Activated CD4-positive, alpha-beta memory T cell treated with anti-CD3 and anti-CD28 coated beads, Interleukin-2, amount 10 ng/mL, durations not matched to agents 7 days and 5 days (primary cell): ENCODE data around the gene PAK6. TPM values are rescaled to one million over a fixed set of nuclear protein-coding genes. Genes with fewer than 3 reads are reported as not detected.

Source experiments
- CTCF ChIA-PET: fragments of 350-600 bp; sonication (Branson Sonifier 250); formaldehyde crosslinking; loops from one replicate; lab custom pipeline; 2021; ENCODE audit warnings: antibody characterized with exemption, inconsistent platforms; lab: Charles Lee
- POLR2A ChIA-PET: fragments of 350-600 bp; sonication (Branson Sonifier 250); formaldehyde crosslinking; loops from one replicate; lab custom pipeline; 2021; ENCODE audit warnings: antibody characterized with exemption; lab: Charles Lee
- DNase-seq: peaks from one replicate; pipeline ENCODE4 v3.0.0-alpha.2; 2020
- H3K27ac Mint-ChIP-seq: one replicate; pipeline ENCODE4 v1.8.0; 2021; ENCODE audit warnings: mild to moderate bottlenecking, mixed read lengths
- H3K27me3 Mint-ChIP-seq: one replicate; pipeline ENCODE4 v1.8.0; 2021; ENCODE audit warnings: mixed read lengths
- H3K36me3 Mint-ChIP-seq: one replicate; pipeline ENCODE4 v1.8.0; 2021; ENCODE audit warnings: low read depth, mixed read lengths
- H3K4me1 Mint-ChIP-seq: one replicate; pipeline ENCODE4 v1.8.0; 2021; ENCODE audit warnings: mixed read lengths
- H3K4me3 Mint-ChIP-seq: one replicate; pipeline ENCODE4 v1.8.0; 2021; ENCODE audit warnings: mild to moderate bottlenecking, mixed read lengths
- H3K9me3 Mint-ChIP-seq: one replicate; pipeline ENCODE4 v1.8.0; 2021; ENCODE audit warnings: mixed read lengths
- total RNA-seq, 2 experiments: library from RNA; stranded (reverse); gene quantifications; one replicate each; pipeline ENCODE4 v1.2.3, GENCODE V29; 2021

PAK6 gene
- under 1 TPM; 0.20 to 0.65 TPM for total RNA-seq

GRCh38 chr15:40238532-40239403, at the start of gene PAK6:
TSS of gene PAK6 (plus strand) at chr15:40239063. CDS start at chr15:40264786, 25,723 bp downstream.
- Mint-ChIP-seq H3K27me3 (peaks cover 21% of the 10 kb centered on the region), H3K36me3 (no peaks in the 10 kb centered on the region), H3K4me3 (no peak within 1 kb of the TSS), H3K4me1 (peaks cover 11% of the 10 kb centered on the region), H3K9me3 (no peaks in the 10 kb centered on the region), H3K27ac (no peak within 1 kb of the TSS)
- ChIA-PET POLR2A (interaction anchor here (0.8 to 1.6 kb wide), 4 partner anchors 8 to 16 kb away, joined by 3 to 6 read pairs (median 4); no protein-coding TSS in a partner anchor), CTCF (interaction anchor here (0.7 to 2.0 kb wide), 4 partner anchors 21 to 99 kb away, joined by 3 to 10 read pairs (median 8); no protein-coding TSS in a partner anchor)
- no peak for DNase-seq

GRCh38 chr15:40190591-40190990, 48.3 kb upstream of the PAK6 start:
- H3K4me1 Mint-ChIP-seq, result peaks cover 6% of the 10 kb centered on the region
- H3K9me3 Mint-ChIP-seq, result no peaks in the 10 kb centered on the region
- H3K27me3 Mint-ChIP-seq, result no peaks in the 10 kb centered on the region
- no peak overlapping the region for H3K4me3 Mint-ChIP-seq
- DNase-seq, result no peak
- H3K27ac Mint-ChIP-seq, result no peak overlapping the region
- ChIA-PET POLR2A (interaction anchor here (0.6 to 1.4 kb wide), 2 partner anchors 29 to 39 kb away, joined by 3 to 4 read pairs; partner anchors contain the start of gene BUB1B), CTCF (interaction anchor here (1.1 kb wide), 1 partner anchor 27 kb away, joined by 3 read pairs; no protein-coding TSS in a partner anchor)
- H3K36me3 Mint-ChIP-seq, result peaks cover 63% of the 10 kb centered on the region

GRCh38 chr15:40192942-40193341, 45.9 kb upstream of the PAK6 start:
- Mint-ChIP-seq H3K9me3 (no peaks in the 10 kb centered on the region), H3K27me3 (no peaks in the 10 kb centered on the region), H3K27ac (no peak overlapping the region), H3K4me3 (no peak overlapping the region), H3K36me3 (peaks cover 77% of the 10 kb centered on the region), H3K4me1 (peaks cover 29% of the 10 kb centered on the region)
- ChIA-PET CTCF (no interaction called here), POLR2A (interaction anchor here (1.0 kb wide), 1 partner anchor 145 kb away, joined by 4 read pairs; no protein-coding TSS in a partner anchor)
- no peak for DNase-seq

- no peaks in the 10 kb centered on the region for H3K9me3 Mint-ChIP-seq
- H3K4me1 Mint-ChIP-seq, result peaks cover 34% of the 10 kb centered on the region
- no peak overlapping the region for H3K4me3 Mint-ChIP-seq
- no peaks in the 10 kb centered on the region for H3K27me3 Mint-ChIP-seq
- ChIA-PET POLR2A (interaction anchor here (1.0 to 1.2 kb wide), 3 partner anchors 13 to 34 kb away, joined by 3 read pairs; no protein-coding TSS in a partner anchor), CTCF (interaction anchor here (0.7 to 1.7 kb wide), 6 partner anchors 20 to 160 kb away, joined by 3 to 5 read pairs (median 4); partner anchors contain the start of gene BUB1B)
- H3K27ac Mint-ChIP-seq, result peak overlapping the region; percentile 16
- H3K36me3 Mint-ChIP-seq, result peaks cover 67% of the 10 kb centered on the region
- no peak for DNase-seq
Measured at GRCh38 chr15:40197434-40197833, 41.4 kb upstream of the PAK6 start.

- Mint-ChIP-seq H3K4me3 (no peak overlapping the region), H3K9me3 (no peaks in the 10 kb centered on the region), H3K27ac (no peak overlapping the region), H3K4me1 (peaks cover 34% of the 10 kb centered on the region), H3K36me3 (peaks cover 71% of the 10 kb centered on the region), H3K27me3 (no peaks in the 10 kb centered on the region)
- ChIA-PET CTCF (interaction anchor here (0.8 to 1.7 kb wide), 5 partner anchors 81 to 153 kb away, joined by 3 to 5 read pairs (median 4); partner anchors contain the start of gene BMF), POLR2A (interaction anchor here (1.0 to 1.5 kb wide), 3 partner anchors 11 to 14 kb away, joined by 3 to 6 read pairs (median 3); no protein-coding TSS in a partner anchor)
- no peak for DNase-seq
Measured at GRCh38 chr15:40198355-40199085, 40.3 kb upstream of the PAK6 start.

- ChIA-PET POLR2A (interaction anchor here (0.6 kb wide), 1 partner anchor 580 kb away, joined by 3 read pairs; no protein-coding TSS in a partner anchor), CTCF (interaction anchor here (0.7 to 4.6 kb wide), 3 partner anchors 13 to 158 kb away, joined by 4 to 27 read pairs (median 9); no protein-coding TSS in a partner anchor)
- Mint-ChIP-seq H3K36me3 (peaks cover 50% of the 10 kb centered on the region), H3K27ac (no peak overlapping the region), H3K27me3 (no peaks in the 10 kb centered on the region), H3K9me3 (no peaks in the 10 kb centered on the region), H3K4me3 (no peak overlapping the region), H3K4me1 (no peaks in the 10 kb centered on the region)
- DNase-seq, result no peak
Measured at GRCh38 chr15:40204100-40204499, 34.8 kb upstream of the PAK6 start.

GRCh38 chr15:40217166-40217824, 21.6 kb upstream of the PAK6 start:
- H3K4me3 Mint-ChIP-seq, result no peak overlapping the region
- H3K4me1 Mint-ChIP-seq, result no peaks in the 10 kb centered on the region
- H3K36me3 Mint-ChIP-seq, result peaks cover 63% of the 10 kb centered on the region
- H3K27ac Mint-ChIP-seq, result no peak overlapping the region
- POLR2A ChIA-PET, result interaction anchor here (0.9 to 2.0 kb wide), 5 partner anchors 56 to 179 kb away, joined by 3 to 8 read pairs (median 4); no protein-coding TSS in a partner anchor
- CTCF ChIA-PET, result interaction anchor here (0.5 to 6.2 kb wide), 30 partner anchors 10 to 203 kb away, joined by 3 to 150 read pairs (median 4); partner anchors contain the start of genes PAK6 and PLCB2
- DNase-seq, result peak; percentile 32
- no peaks in the 10 kb centered on the region for H3K27me3 Mint-ChIP-seq
- H3K9me3 Mint-ChIP-seq, result no peaks in the 10 kb centered on the region

- DNase-seq, result no peak
- Mint-ChIP-seq H3K27ac (no peak overlapping the region), H3K4me3 (no peak overlapping the region), H3K4me1 (peaks cover 3% of the 10 kb centered on the region), H3K9me3 (no peaks in the 10 kb centered on the region), H3K27me3 (no peaks in the 10 kb centered on the region), H3K36me3 (peaks cover 63% of the 10 kb centered on the region)
- CTCF ChIA-PET, result interaction anchor here (1.0 to 6.2 kb wide), 2 partner anchors 56 to 174 kb away, joined by 3 to 150 read pairs; no protein-coding TSS in a partner anchor
- POLR2A ChIA-PET, result no interaction called here
Measured at GRCh38 chr15:40219801-40220200, 19.1 kb upstream of the PAK6 start.

GRCh38 chr15:40222131-40222530, 16.7 kb upstream of the PAK6 start:
- CTCF ChIA-PET, result interaction anchor here (0.9 kb wide), 1 partner anchor 118 kb away, joined by 3 read pairs; no protein-coding TSS in a partner anchor
- no peak overlapping the region for H3K4me3 Mint-ChIP-seq

GRCh38 chr15:40226736-40227135, 12.1 kb upstream of the PAK6 start:
- no peak overlapping the region for H3K27ac Mint-ChIP-seq
- DNase-seq, result no peak
- H3K4me1 Mint-ChIP-seq, result peaks cover 19% of the 10 kb centered on the region
- peaks cover 48% of the 10 kb centered on the region for H3K36me3 Mint-ChIP-seq
- H3K4me3 Mint-ChIP-seq, result no peak overlapping the region
- no peaks in the 10 kb centered on the region for H3K9me3 Mint-ChIP-seq
- POLR2A ChIA-PET, result interaction anchor here (0.9 to 1.3 kb wide), 3 partner anchors 8 to 95 kb away, joined by 3 to 6 read pairs (median 3); partner anchors contain the start of gene PAK6
- H3K27me3 Mint-ChIP-seq, result no peaks in the 10 kb centered on the region
- CTCF ChIA-PET, result interaction anchor here (1.2 to 3.6 kb wide), 4 partner anchors 9 to 179 kb away, joined by 3 to 35 read pairs (median 4); no protein-coding TSS in a partner anchor

More at GRCh38 chr15:40222131-40222530, 16.7 kb upstream of the PAK6 start:
- H3K27ac Mint-ChIP-seq, result no peak overlapping the region
- no peaks in the 10 kb centered on the region for H3K27me3 Mint-ChIP-seq
- no peaks in the 10 kb centered on the region for H3K9me3 Mint-ChIP-seq
- POLR2A ChIA-PET, result no interaction called here
- peaks cover 65% of the 10 kb centered on the region for H3K36me3 Mint-ChIP-seq
- H3K4me1 Mint-ChIP-seq, result peaks cover 19% of the 10 kb centered on the region
- no peak for DNase-seq

GRCh38 chr15:40229316-40229715, 9.5 kb upstream of the PAK6 start:
- Mint-ChIP-seq H3K9me3 (no peaks in the 10 kb centered on the region), H3K27ac (no peak overlapping the region), H3K4me3 (no peak overlapping the region), H3K36me3 (peaks cover 30% of the 10 kb centered on the region), H3K27me3 (no peaks in the 10 kb centered on the region), H3K4me1 (peaks cover 19% of the 10 kb centered on the region)
- POLR2A ChIA-PET, result interaction anchor here (0.6 kb wide), 1 partner anchor 39 kb away, joined by 3 read pairs; no protein-coding TSS in a partner anchor
- DNase-seq, result no peak
- CTCF ChIA-PET, result interaction anchor here (2.0 to 3.6 kb wide), 2 partner anchors 11 to 50 kb away, joined by 6 to 35 read pairs; no protein-coding TSS in a partner anchor
